Mesothelial cell of epicardium (in vitro differentiated cells): ENCODE measurements around the gene NT5C3B. TPM values are rescaled to one million over a fixed set of nuclear protein-coding genes. Genes with fewer than 3 reads are reported as not detected.
"Not testable (repeated sequence)": the region's sequence is repeated elsewhere in the genome, so short reads cannot be mapped to it uniquely, and the experiment has no call there.

Experiments
- DNase-seq, 2 experiments: peaks; one replicate each; pipeline ENCODE4 v3.0.0; 2021; ENCODE audit warnings: low spot score in 2 of 2; ENCODE audit not compliant: unreplicated experiment in 2 of 2
- H3K27ac Mint-ChIP-seq: 2 replicates; pipeline ENCODE4 v1.8.0; 2021; ENCODE audit warnings: mixed read lengths
- H3K27me3 Mint-ChIP-seq: 2 replicates; pipeline ENCODE4 v1.8.0; 2021; ENCODE audit warnings: low read depth, mixed read lengths
- H3K36me3 Mint-ChIP-seq: 2 replicates; pipeline ENCODE4 v1.8.0; 2021; ENCODE audit warnings: mixed read lengths
- H3K4me1 Mint-ChIP-seq: 2 replicates; pipeline ENCODE4 v1.8.0; 2021; ENCODE audit warnings: mixed read lengths
- H3K4me3 Mint-ChIP-seq: 2 replicates; pipeline ENCODE4 v1.8.0; 2021; ENCODE audit warnings: mild to moderate bottlenecking, moderate library complexity, mixed read lengths
- H3K9me3 Mint-ChIP-seq: 2 replicates; pipeline ENCODE4 v1.8.0; 2021; ENCODE audit warnings: mixed read lengths
- CTCF ChIP-seq: fragments of 200-600 bp; sonication (generic); IDR thresholded peaks from one replicate; pipeline ENCODE4 v1.5.0; 2021; ENCODE audit warnings: antibody characterized with exemption; ENCODE audit not compliant: unreplicated experiment
- total RNA-seq: library from RNA; stranded (reverse); gene quantifications from 3 replicates; pipeline ENCODE4 v1.2.1, GENCODE V29; 2021

Gene NT5C3B
- 68.5 to 75.5 TPM (median 69.6 TPM) in 3 replicates for total RNA-seq

GRCh38 chr17:41835800-41836549, at the start of gene NT5C3B:
TSS of gene NT5C3B (minus strand) at chr17:41836232. CDS start at chr17:41836193, 39 bp downstream.
- no peak within 1 kb of the TSS for H3K27ac Mint-ChIP-seq

GRCh38 chr17:41885733-41886132, 49.7 kb upstream of the NT5C3B start:
- TF ChIP-seq CTCF: no peak
- Mint-ChIP-seq H3K27ac (no peak overlapping the region), H3K9me3 (no peaks in the 10 kb centered on the region), H3K27me3 (no peaks in the 10 kb centered on the region), H3K36me3 (peaks cover 38% of the 10 kb centered on the region), H3K4me3 (no peak overlapping the region), H3K4me1 (no peaks in the 10 kb centered on the region)
- no peak for DNase-seq

More at GRCh38 chr17:41835800-41836549, at the start of gene NT5C3B:
- Mint-ChIP-seq H3K4me1 (peaks cover 9% of the 10 kb centered on the region), H3K9me3 (no peaks in the 10 kb centered on the region), H3K4me3 (peak within 1 kb of the TSS; percentile 82), H3K27me3 (peaks cover 2% of the 10 kb centered on the region), H3K36me3 (peaks cover 9% of the 10 kb centered on the region)
- peak; percentile 46 to 71 for DNase-seq
- no peak for TF ChIP-seq CTCF

- H3K36me3 Mint-ChIP-seq: peaks cover 40% of the 10 kb centered on the region
- H3K4me3 Mint-ChIP-seq: no peak overlapping the region
- no peaks in the 10 kb centered on the region for H3K9me3 Mint-ChIP-seq
- no peaks in the 10 kb centered on the region for H3K4me1 Mint-ChIP-seq
- TF ChIP-seq CTCF: no peak
- DNase-seq: no peak
- H3K27ac Mint-ChIP-seq: no peak overlapping the region
- no peaks in the 10 kb centered on the region for H3K27me3 Mint-ChIP-seq
These were observed 46.7 kb upstream of the NT5C3B start for GRCh38 chr17:41882756-41883155.

GRCh38 chr17:41880130-41880529, 44.1 kb upstream of the NT5C3B start:
- H3K36me3 Mint-ChIP-seq: peaks cover 36% of the 10 kb centered on the region
- H3K4me1 Mint-ChIP-seq: no peaks in the 10 kb centered on the region
- TF ChIP-seq CTCF: no peak
- H3K4me3 Mint-ChIP-seq: no peak overlapping the region
- no peak overlapping the region for H3K27ac Mint-ChIP-seq
- DNase-seq: no peak
- H3K9me3 Mint-ChIP-seq: no peaks in the 10 kb centered on the region
- no peaks in the 10 kb centered on the region for H3K27me3 Mint-ChIP-seq

GRCh38 chr17:41874293-41874670, 38.2 kb upstream of the NT5C3B start:
- not testable (repeated sequence) for H3K27me3 Mint-ChIP-seq, H3K9me3 Mint-ChIP-seq, H3K4me1 Mint-ChIP-seq, DNase-seq, H3K4me3 Mint-ChIP-seq, H3K27ac Mint-ChIP-seq
- peaks cover 62% of the 10 kb centered on the region for H3K36me3 Mint-ChIP-seq

GRCh38 chr17:41873559-41874292, 37.7 kb upstream of the NT5C3B start:
- Mint-ChIP-seq H3K9me3 (no peaks in the 10 kb centered on the region), H3K4me1 (no peaks in the 10 kb centered on the region), H3K27ac (no peak overlapping the region), H3K36me3 (peaks cover 63% of the 10 kb centered on the region), H3K27me3 (no peaks in the 10 kb centered on the region), H3K4me3 (no peak overlapping the region)
- TF ChIP-seq CTCF: no peak
- DNase-seq: no peak
